GM19372 (cell line): Measurements from ENCODE around the gene LCN12.
A peak's percentile ranks its signal among the peaks of the same experiment; 100 is the strongest.

Source experiments
- ATAC-seq: cut with Tn5 transposase; IDR thresholded peaks from one replicate; pipeline ENCODE4 v1.9.1; 2021; ENCODE audit warnings: mild to moderate bottlenecking, low read depth, moderate library complexity; ENCODE audit not compliant: unreplicated experiment

LCN12 gene

DNA sequence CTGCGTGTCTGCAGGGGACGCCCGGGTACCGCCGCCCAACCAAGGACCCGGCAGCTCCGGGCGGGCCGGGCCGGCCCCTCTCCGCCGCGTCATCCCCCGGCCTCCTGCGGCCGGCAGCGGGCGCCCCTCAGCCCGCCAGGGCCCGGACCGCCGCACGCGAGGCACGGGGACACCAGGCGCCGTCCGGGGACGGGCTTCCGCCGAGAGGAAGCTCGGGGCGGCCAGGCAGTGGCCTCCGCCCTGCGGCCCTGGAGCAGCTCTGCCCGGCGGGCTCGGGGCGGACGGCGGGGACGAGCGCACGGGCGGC lies 7.9 kb upstream of the LCN12 start:
- ATAC-seq: peak; percentile 38

DNA sequence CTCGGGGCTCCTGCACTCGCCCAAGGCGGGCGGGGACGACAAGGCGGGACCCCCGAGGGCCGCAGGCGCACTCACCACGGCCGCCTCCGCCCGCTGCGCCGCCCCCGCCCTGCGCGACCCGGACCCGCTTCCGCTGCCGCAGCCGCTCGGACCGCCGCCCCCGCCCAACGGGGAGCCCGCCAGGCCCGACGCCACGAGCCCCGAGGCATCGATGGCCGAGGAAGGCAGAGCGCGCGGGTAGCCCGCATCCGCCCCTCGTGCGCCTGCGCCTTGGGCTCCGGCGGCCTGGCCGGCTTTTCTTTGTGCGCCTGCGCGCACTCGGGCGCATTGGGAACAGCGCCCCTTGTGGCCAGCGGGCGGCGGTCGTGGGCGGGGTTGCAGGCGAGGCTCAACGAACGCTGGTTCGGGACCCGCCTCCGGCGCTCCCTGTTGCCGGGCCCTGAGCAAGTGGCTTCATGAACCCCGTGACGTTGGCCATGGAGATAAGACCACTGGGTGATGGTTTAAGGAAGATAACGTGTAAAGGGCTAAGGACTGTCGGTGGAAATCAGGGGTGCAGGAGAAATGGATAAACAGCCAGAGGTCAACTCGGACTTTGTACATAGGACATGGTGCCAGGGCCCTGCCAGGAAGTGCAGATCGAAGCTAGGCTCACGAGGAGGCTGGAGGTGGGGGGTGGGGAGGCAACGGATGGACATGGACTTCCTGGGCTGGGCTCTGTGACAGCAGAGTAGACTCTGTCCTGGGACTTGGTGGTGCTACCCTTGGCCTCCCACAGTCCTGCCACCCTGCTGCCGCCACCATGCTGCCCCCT lies 7.3 kb upstream of the LCN12 start, which contains the start of the genes C8G and FBXW5:
Gene C8G (plus strand): TSS at position 725 of the 814 bp plus-strand sequence. CDS start 78 bp downstream, at position 803.
Gene FBXW5 (minus strand): TSS at position 220 of the 814 bp plus-strand sequence. CDS start 655 bp downstream, outside the sequence.
- peak; percentile 90 for ATAC-seq

DNA sequence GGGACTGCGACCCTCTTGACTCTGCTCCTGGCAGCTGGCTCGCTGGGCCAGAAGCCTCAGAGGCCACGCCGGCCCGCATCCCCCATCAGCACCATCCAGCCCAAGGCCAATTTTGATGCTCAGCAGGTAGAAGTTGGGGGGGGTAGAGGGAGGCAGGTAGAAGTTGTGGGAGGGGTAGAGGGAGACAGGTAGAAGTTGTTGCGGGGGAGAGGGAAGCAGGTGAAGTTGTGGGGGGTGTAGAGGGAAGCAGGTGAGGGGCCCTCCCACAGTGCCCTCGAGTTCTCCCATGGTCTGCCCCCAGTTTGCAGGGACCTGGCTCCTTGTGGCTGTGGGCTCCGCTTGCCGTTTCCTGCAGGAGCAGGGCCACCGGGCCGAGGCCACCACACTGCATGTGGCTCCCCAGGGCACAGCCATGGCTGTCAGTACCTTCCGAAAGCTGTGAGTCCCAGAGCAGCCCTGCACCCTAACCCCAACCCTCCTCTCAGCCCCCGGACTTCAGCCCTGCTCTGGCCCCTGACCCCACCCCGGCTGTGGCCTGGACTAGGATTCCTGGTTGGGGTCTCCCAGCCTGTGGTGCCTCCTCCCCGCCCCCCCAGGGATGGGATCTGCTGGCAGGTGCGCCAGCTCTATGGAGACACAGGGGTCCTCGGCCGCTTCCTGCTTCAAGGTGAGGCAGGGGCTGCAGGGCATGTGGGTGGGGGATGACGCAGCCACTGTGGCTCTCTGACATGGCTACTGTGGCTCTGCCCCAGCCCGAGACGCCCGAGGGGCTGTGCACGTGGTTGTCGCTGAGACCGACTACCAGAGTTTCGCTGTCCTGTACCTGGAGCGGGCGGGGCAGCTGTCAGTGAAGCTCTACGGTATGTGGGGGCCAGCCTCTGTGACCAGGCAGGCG lies 6.5 kb upstream of the LCN12 start:
- no peak for ATAC-seq

DNA sequence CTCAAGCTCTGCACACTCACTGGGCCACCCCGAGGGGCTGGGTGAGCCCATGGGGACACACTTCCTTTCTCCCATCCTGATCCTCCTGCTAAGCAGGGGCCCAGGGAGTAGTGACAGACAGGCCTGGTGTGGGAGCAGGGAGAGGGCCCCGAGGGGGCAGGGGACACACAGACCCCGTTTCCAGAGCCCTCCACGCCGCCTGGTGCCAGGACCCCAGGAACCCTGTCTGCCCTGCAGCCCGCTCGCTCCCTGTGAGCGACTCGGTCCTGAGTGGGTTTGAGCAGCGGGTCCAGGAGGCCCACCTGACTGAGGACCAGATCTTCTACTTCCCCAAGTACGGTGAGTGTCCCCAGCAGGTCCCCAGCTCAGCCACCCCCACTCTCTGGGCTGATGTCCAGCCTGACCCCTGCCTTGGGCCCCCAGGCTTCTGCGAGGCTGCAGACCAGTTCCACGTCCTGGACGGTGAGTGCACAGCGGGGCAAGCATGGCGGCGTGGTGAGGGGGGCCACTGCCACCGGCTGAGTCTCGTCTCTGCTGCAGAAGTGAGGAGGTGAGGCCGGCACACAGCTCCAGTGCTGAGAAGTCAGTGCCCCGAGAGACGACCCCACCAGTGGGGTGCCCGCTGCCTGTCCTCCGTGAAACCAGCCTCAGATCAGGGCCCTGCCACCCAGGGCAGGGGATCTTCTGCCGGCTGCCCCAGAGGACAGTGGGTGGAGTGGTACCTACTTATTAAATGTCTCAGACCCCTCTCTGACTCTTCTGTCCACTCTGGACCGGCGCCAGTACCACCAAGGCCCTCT lies 5.6 kb upstream of the LCN12 start:
- no peak for ATAC-seq

DNA sequence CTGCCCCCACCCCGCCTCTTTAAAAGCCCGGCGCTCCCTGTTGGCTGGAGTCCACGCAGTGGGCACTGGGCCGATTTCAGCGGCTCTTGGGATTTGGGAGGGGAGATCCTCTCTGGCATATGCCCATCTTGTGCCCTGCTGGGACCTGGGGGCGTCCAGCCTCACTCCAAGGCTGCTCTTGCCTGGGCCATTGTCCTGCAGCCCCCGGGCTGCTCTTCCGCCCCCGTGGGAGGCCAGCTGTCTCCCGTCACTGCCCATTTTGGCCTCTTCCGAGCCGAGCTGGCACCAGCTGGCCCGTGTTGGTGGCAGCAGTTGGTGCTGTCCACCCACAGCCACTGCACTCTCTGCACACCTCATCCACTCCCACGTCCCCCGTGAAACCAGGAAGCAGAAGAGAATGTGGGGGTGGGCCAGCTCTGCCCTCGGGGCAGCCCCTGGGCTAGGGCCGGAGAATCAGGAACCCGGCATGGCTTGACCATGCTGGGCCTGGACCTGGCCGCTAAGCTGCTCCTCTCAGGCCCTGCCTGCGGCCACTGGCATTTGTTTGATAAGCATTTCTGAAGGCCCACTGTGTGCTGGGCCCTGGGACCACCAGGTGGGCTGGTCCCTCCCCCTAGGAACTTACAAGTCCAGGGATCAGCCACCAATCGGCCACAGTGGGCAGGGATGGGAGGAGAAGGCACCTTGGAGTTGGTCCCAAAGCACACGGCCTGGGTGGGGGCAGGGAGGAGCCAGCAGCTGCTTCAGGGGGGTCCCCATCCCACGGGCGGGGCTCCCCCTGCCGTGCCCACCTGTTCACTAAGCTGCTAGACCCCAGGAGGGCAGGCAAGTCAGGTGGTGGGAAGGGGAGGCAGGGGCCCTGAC lies 4.8 kb upstream of the LCN12 start:
- ATAC-seq: no peak

DNA sequence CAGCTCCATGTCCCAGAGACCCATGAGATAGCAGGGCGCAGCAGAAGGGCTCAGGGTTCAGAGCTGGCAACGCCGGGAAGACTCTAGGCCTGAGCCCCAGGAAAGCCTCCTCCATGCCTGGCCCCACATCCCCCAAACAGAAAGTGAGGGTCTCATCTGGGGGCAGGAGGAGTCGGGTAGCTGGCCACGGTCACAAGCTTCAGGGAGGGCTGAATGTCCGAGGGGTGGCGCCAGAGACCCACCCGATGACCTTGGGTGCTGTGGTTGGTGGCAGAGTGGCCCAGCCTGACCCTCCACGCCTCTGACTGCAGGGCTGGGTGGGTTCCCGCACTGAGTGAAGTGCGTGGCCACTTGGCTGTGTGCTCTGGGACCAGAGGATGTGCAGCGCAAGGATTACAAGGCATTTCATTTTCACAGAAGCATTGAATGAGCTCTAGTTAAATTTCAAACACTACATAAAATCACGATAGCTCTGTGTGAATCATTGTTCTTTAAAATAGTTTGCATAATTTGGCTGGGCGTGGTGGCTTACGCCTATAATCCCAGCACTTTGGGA lies 4.0 kb upstream of the LCN12 start:
- ATAC-seq: no peak

DNA sequence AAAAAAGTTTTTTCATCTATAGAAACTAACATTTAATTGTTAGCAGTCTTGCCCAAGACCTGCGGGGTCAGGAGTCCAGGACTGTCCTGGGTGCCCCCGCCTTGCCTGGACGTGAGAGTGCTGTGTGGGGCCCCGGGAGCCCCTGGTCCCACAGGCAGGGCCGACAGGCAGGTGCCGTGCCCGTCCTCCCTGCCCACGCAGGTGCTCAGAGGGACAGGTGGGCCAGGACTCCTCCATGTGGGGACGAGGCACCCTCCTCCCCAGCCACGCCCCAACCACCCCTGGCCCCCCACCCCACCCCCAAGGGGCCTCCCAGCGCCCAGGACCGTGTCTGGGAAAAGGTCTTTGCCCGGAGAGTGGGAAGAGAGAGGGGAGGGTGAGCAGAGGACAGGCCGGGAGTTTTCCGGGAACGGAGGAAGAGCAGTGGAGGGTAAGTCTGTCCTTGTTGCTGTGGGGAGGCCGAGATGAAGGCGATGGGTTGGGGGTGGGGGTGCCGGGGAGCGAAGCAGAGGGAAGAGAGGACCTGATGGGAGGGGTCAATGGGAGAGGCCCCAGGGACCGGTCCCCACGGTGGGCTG lies 2.7 kb upstream of the LCN12 start:
- ATAC-seq: no peak

DNA sequence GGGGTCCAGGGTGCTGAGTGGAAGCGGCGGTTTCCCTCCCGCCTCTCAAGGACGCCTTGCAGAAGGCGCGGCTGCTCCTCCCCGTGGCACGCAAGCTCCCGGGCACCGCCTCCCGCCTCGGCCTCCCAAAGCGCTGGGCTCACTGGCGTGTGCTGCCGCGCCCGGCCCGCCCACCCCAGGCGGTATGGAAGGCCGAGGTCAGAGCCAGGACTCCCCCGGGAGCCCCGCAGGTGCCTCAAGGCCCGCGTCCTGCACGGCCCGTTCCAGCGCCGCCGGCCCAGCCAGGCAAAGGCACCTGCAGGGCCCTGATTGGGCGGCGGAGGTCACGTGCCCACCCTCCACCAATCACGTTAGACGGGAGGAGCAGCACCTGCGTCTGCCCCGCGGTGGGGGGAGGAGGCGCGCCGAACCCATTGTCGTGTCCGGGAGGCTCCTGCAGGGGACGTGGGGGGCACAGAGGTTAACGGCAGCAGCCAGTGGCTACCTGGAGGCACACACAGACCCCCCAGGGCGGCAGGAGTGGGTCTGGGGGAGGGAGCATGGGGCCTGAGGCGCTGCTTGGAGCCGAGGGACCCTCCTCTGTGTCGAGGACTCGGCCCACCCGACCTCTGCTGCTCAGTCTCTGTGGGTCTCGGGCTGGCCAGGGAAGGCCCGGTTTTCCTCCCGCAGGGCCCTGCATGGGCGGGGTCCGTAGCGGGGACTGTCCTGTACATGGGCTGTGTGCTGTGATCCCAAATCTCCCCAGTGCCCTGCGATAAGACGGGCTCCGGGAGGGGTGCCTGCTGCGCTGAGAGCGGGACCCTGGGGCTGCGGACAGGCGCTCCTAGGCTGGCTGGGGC lies 2.0 kb upstream of the LCN12 start:
- ATAC-seq: peak; percentile 91

DNA sequence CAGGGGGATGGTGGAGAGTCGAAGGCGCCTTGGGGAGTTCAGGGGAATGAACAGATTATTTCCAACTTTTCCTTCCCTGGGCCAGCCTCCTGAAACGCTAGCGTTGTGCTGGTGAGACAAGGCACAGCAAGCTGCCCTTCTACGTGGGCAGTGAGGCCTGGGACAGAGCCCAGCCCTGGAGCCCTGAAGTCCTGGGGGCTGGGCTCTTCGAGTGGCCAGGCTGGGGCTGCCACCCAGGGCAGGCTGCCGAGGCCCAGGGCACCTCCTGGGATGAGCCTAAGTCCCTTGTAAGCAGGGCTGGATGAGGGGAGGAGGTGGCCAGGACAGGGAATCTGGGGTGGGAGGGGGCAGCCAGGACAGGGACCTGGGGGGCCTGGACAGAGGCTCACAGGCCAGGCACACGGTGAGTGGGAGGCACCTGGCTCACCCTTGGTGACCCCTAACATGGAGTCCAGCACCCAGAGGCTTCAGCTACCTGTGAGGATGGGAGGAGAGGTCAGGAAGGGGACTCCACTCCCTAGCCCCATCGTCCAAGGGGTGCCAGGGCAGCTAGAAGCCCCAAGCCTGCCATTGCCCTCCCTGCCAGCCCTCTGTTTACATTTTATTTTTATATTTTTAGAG lies 1.3 kb upstream of the LCN12 start:
- ATAC-seq: no peak

DNA sequence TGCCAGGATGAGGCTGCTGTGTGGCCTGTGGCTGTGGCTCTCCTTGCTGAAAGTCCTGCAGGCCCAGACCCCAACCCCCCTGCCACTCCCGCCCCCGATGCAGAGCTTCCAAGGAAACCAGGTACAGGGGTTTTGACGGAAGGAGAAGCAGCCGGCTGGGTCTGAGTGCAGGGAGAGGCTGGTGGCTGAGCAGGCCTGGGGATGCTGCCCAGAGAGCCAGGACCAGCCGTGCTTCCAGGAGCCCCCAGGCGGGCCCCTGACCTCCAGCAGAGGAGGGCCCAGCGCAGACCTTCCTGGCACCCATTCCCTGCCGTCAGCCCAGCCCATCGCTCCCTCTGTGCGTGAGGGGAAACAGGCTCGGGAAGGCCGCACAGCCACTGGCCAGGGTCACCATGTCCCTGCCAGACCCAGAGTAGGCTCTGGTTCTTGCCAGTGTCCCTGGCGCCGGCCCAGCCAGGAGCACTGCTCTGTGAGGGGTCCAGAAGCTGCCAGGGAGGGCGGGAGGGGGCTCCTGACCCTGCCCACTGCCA lies 313 bp downstream of the LCN12 start:
- ATAC-seq: no peak

DNA sequence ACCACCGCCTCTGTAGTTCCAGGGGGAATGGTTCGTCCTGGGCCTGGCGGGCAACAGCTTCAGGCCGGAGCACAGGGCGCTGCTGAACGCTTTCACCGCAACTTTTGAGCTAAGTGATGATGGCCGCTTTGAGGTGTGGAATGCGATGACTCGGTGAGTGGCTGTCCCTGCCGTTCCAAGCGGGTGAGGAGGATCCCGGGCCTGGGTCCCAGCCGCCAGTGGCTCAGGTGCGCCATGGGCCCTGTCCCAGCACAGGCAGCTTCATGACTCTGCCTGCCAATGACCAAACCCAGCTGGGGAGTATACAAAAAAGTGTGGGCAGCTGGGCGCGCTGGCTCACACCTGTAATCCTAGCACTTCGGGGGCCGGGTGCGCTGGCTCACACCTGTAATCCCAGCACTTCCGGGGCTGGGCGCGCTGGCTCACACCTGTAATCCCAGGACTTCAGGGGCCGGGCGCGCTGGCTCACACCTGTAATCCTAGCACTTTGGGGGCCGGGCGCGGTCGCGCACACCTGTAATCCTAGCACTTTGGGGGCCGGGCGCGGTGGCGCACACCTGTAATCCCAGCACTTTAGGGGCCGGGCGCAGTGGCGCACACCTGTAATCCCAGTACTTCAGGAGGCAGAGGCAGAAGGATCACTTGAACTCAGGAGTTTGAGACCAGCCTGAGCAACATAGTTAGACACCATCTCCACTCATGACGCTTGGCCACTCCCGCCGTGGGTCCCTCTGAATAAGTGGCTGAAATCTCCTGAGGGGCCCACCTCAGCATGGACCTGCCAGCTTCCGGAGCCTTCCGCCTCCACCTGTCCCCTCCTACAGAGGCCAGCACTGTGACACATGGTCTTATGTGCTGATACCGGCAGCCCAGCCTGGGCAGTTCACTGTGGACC lies 1.1 kb downstream of the LCN12 start:
- ATAC-seq: no peak

DNA sequence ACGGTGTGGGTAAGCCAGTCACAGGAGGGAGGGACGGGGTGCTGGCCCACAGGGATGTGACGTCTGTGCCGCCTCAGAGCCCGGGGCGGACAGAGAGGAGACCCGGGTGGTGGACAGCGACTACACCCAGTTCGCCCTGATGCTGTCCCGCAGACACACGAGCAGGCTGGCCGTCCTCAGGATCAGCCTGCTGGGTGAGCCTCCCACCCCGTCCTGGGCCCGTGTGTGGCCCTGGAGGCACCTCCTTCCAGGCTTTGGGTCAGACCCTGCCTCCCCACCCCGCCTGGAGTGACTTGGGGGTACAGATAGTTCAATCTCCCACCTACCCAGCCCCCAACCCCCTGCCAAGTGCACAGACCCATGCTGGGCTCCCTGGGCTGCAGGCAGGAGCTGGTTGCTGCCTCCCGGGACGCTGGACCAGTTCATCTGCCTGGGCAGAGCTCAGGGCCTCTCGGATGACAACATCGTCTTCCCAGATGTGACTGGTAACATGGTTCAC lies 1.7 kb downstream of the LCN12 start:
- no peak for ATAC-seq

DNA sequence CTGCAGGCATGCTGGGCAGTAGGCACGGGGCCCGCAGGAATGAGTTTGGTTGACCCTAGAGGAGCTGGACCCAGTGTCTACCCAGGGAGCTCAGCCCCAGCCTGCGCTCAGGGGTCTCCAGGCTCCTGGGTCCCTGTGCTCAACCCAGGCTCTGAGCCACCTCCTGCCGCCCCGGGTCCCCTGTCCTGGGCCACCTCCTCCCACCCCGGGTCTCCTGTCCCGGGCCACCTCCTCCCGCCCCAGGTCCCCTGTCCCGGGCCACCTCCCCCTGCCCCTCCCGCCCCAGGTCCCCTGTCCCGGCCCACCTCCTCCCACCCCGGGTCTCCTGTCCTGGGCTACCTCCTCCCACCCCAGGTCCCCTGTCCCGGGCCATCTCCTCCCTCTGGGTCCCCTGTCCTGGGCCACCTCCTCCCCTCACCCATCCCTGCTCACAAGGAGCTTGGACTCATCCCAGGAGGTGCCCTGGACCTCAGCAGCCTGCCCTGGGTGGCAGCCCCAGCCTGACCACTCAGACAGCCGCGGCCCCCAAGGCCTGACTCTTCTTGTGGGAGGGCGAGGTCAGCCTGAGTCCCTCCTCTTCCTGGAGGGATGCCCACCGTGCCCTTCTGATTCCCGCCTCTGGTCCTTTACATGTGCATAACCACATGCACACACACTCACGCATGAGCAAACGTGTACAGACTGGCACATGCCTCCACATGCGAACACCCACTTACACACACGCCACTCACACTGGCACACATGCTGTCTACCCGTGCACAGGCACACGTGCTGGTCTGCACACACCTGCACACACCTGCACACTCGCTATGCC lies 2.4 kb downstream of the LCN12 start:
- no peak for ATAC-seq

DNA sequence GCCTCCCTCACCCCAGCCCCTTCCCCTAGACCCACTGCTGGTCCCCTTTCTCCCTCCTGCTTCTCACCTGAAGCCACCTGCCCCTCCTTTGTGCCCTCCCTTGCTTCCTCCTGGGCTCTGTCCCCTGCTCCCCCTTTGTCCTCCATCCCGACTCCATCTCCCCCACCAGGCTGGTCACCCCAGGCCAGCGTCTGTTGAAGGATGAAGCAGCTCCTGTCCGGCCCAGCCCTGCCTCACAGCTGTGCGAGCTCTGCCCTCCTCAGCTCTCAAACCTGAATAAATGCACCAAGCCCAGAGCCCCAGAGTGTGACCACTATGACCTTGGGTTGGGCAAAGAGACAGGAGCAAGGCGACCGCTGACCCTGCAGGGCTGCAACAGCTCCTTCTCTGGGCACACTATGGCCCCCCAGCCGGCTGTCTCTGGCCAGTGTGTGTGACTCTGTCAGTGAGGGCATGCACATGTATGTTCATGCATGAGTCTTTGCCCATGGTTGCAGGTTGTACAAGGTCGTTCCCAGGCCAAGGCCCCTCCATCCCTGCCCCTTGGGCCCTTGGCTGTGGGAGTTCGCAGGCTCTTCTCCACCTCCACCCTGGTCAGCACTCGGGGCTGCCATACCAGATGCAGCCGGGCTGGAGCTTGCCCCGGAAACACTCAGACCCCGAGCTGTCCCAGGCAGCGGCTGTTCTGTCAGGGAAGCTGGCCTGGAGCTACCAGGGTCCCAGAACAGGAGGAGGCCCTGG lies 3.3 kb downstream of the LCN12 start:
- no peak for ATAC-seq

DNA sequence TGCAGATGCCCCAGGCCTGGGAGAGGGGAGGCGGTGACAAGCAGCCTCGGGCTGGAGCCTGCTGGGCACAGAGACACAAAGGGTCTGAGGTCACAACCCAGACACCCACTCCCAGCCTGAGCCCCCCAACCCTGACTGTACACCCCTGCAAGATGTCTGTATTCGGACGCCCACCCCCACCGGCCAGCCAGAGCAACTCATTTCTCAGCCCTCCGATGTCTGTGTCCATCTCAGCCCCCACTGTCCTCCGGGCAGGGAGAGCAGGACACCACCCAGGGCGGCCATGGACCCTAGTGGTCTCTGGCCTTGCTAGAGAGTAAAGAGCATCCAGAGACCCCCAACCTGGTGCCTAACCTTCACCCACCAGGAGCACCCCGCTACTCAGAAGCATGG lies 3.9 kb downstream of the LCN12 start:
- ATAC-seq: no peak
